Calu3 (cell line): ENCODE measurements around the gene SPINK8. TPM values are rescaled to one million over a fixed set of nuclear protein-coding genes. Genes with fewer than 3 reads are reported as not detected.
A peak's percentile ranks its signal among the peaks of the same experiment; 100 is the strongest.

Experiments
- BruUV-seq: library from RNA; stranded (reverse); fragments of 400-500 nt; replicated peaks from 2 replicates; lab custom pipeline; 2021; lab: Mats Ljungman, UMichigan
- CTCF ChIA-PET: fragments of 300-600 bp; sonication (Branson Sonifier 250); formaldehyde crosslinking; loops from one replicate; lab custom pipeline; 2022; ENCODE audit warnings: antibody characterized with exemption; lab: Charles Lee
- DNase-seq: peaks from one replicate; pipeline ENCODE4 v3.0.0; 2022
- H3K27ac Mint-ChIP-seq: one replicate; pipeline ENCODE4 v1.8.0; 2022; ENCODE audit warnings: mixed read lengths; ENCODE audit not compliant: unreplicated experiment
- H3K27me3 Mint-ChIP-seq: one replicate; pipeline ENCODE4 v1.8.0; 2022; ENCODE audit warnings: mixed read lengths; ENCODE audit not compliant: unreplicated experiment
- H3K36me3 Mint-ChIP-seq: one replicate; pipeline ENCODE4 v1.8.0; 2022; ENCODE audit warnings: mild to moderate bottlenecking, moderate library complexity, mixed read lengths; ENCODE audit not compliant: insufficient read depth, unreplicated experiment
- H3K4me1 Mint-ChIP-seq: one replicate; pipeline ENCODE4 v1.8.0; 2022; ENCODE audit warnings: mild to moderate bottlenecking, low read depth, mixed read lengths; ENCODE audit not compliant: unreplicated experiment
- H3K4me3 Mint-ChIP-seq: one replicate; pipeline ENCODE4 v1.8.0; 2022; ENCODE audit warnings: mild to moderate bottlenecking, low read depth, moderate library complexity, mixed read lengths; ENCODE audit not compliant: unreplicated experiment
- H3K9me3 Mint-ChIP-seq: one replicate; pipeline ENCODE4 v1.8.0; 2022; ENCODE audit warnings: low read depth, mixed read lengths; ENCODE audit not compliant: unreplicated experiment
- intact Hi-C: fragments of 100-400 bp; cut with micrococcal nuclease; formaldehyde crosslinking; loops from one replicate; pipeline ENCODE4 v1.10.0; 2022; ENCODE audit not compliant: unreplicated experiment
- microRNA-seq: library from miRNA; unstranded; fragments of <30 nt; microRNA quantifications from one replicate; pipeline ENCODE4 v1.2.0, GENCODE V29; 2022
- total RNA-seq: library from RNA; stranded (reverse); gene quantifications from 2 replicates; pipeline ENCODE4 v1.2.3, GENCODE V29; 2022
- TF ChIP-seq, protein P1 (sequence below): fragments of 200-600 bp; IDR thresholded peaks from one replicate; pipeline ENCODE4 v1.8.0; 2022; ENCODE audit warnings: antibody characterized with exemption; ENCODE audit not compliant: unreplicated experiment

SPINK8 gene
- total RNA-seq, 1 experiment from 2014 or later, result not detected

DNA sequence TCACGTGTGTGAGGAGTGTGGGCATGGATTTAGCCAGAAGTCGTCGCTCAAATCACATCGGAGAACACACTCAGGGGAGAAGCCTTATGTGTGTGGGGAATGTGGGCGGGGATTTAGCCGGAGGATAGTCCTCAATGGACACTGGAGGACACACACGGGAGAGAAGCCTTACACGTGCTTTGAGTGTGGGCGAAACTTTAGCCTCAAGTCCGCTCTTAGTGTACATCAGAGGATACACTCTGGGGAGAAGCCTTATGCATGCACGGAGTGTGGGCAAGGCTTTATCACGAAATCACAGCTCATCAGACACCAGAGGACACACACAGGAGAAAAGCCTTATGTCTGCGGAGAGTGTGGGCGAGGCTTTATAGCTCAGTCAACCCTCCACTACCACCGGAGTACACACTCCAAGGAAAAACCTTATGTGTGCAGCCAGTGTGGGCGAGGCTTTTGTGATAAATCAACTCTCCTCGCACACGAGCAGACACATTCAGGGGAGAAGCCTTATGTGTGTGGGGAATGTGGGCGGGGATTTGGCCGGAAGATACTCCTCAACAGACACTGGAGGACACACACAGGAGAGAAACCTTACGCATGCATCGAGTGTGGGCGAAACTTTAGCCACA lies 64.4 kb downstream of the SPINK8 start:
- BruUV-seq, result no TSS peak
- no peaks in the 10 kb centered on the region for H3K9me3 Mint-ChIP-seq
- CTCF ChIA-PET, result interaction anchor here (0.9 to 3.0 kb wide), 5 partner anchors 33 to 171 kb away, joined by 3 to 32 read pairs (median 3); partner anchors contain the start of genes CCDC51 and TMA7

DNA sequence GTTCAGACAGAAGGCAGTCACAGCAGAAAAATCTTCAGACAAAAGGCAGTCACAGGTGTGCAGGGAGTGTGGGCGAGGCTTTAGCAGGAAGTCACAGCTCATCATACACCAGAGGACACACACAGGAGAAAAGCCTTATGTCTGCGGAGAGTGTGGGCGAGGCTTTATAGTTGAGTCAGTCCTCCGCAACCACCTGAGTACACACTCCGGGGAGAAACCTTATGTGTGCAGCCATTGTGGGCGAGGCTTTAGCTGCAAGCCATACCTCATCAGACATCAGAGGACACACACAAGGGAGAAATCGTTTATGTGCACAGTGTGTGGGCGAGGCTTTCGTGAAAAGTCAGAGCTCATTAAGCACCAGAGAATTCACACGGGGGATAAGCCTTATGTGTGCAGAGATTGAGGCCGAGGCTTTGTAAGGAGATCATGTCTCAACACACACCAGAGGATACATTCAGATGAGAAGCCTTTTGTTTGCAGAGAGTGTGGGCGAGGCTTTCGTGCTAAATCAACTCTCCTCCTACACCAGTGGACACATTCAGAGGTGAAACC lies 65.0 kb downstream of the SPINK8 start:
- Mint-ChIP-seq H3K4me3 (peak overlapping the region; percentile 57), H3K36me3 (peaks cover 13% of the 10 kb centered on the region), H3K27me3 (no peaks in the 10 kb centered on the region), H3K4me1 (peaks cover 33% of the 10 kb centered on the region), H3K9me3 (no peaks in the 10 kb centered on the region), H3K27ac (peak overlapping the region; percentile 84)
- CTCF ChIA-PET, result interaction anchor here (0.7 to 3.0 kb wide), 7 partner anchors 32 to 291 kb away, joined by 3 to 32 read pairs (median 3); partner anchors contain the start of genes CCDC51, PFKFB4 and TMA7
- TF ChIP-seq, protein P1, sequence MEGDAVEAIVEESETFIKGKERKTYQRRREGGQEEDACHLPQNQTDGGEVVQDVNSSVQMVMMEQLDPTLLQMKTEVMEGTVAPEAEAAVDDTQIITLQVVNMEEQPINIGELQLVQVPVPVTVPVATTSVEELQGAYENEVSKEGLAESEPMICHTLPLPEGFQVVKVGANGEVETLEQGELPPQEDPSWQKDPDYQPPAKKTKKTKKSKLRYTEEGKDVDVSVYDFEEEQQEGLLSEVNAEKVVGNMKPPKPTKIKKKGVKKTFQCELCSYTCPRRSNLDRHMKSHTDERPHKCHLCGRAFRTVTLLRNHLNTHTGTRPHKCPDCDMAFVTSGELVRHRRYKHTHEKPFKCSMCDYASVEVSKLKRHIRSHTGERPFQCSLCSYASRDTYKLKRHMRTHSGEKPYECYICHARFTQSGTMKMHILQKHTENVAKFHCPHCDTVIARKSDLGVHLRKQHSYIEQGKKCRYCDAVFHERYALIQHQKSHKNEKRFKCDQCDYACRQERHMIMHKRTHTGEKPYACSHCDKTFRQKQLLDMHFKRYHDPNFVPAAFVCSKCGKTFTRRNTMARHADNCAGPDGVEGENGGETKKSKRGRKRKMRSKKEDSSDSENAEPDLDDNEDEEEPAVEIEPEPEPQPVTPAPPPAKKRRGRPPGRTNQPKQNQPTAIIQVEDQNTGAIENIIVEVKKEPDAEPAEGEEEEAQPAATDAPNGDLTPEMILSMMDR, result no peak
- peak; percentile 74 for DNase-seq
- BruUV-seq, result TSS peak; percentile 27
- intact Hi-C loops, result no loop called here

More for the DNA sequence above, 64.4 kb downstream of the SPINK8 start:
- peaks cover 13% of the 10 kb centered on the region for H3K36me3 Mint-ChIP-seq
- no peak for DNase-seq
- TF ChIP-seq, protein P1, result no peak
- H3K27me3 Mint-ChIP-seq, result no peaks in the 10 kb centered on the region
- intact Hi-C loops, result no loop called here
- H3K4me3 Mint-ChIP-seq, result peak overlapping the region; percentile 57
- H3K27ac Mint-ChIP-seq, result peak overlapping the region; percentile 84
- H3K4me1 Mint-ChIP-seq, result peaks cover 33% of the 10 kb centered on the region

DNA sequence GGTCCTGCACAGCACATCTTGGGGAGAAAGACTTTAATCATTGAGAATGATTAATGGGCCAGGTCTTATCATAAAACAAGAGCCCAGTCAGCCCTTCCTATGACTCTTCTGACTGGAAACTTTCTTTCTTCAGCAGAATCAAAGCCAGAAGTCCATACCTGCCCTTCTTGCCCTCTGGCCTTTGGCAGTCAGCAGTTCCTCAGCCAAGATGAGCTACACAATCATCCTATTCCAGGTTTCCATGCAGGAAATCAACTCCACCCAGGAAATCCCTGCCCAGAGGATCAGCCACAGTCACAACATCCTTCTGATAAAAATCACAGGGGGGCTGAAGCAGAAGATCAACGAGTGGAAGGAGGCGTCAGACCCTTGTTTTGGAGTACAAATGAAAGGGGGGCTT lies 65.7 kb downstream of the SPINK8 start:
- TF ChIP-seq, protein P1, result no peak
- peak overlapping the region; percentile 84 for H3K27ac Mint-ChIP-seq
- peaks cover 13% of the 10 kb centered on the region for H3K36me3 Mint-ChIP-seq
- H3K27me3 Mint-ChIP-seq, result no peaks in the 10 kb centered on the region
- intact Hi-C loops, result no loop called here
- DNase-seq, result no peak
- CTCF ChIA-PET, result interaction anchor here (0.7 to 3.0 kb wide), 6 partner anchors 32 to 291 kb away, joined by 3 to 32 read pairs (median 3); partner anchors contain the start of genes CCDC51, PFKFB4 and TMA7
- H3K9me3 Mint-ChIP-seq, result no peaks in the 10 kb centered on the region
- no TSS peak for BruUV-seq
- H3K4me1 Mint-ChIP-seq, result peaks cover 29% of the 10 kb centered on the region
- H3K4me3 Mint-ChIP-seq, result peak overlapping the region; percentile 57

DNA sequence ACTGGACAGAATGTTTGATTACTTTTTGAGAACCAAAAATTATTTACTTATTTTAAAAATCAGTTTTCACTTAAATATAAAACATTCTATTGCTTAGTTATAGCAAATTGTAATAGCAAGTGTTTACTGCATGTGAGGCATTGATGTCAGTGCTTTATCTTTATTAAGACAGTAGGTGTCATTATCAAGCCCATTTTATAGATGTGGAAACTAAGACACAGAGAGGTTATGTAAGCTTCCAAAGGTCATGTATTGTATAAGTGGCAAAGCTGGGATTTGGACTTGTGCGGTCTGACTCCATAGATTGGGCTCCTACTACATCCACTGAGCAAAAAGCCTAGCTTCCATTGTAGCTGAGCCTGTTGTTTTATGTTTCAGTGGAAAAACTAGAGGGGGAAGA lies 74.9 kb downstream of the SPINK8 start:
- Mint-ChIP-seq H3K4me3 (no peak overlapping the region), H3K9me3 (no peaks in the 10 kb centered on the region), H3K27ac (no peak overlapping the region), H3K27me3 (no peaks in the 10 kb centered on the region), H3K36me3 (no peaks in the 10 kb centered on the region), H3K4me1 (no peaks in the 10 kb centered on the region)
- no TSS peak for BruUV-seq
- CTCF ChIA-PET, result no interaction called here
- TF ChIP-seq, protein P1, result no peak
- intact Hi-C loops, result no loop called here
- no peak for DNase-seq

Small RNA genes lying within 50 kb of the gene (microRNA-seq; reads per million reads assigned to microRNA genes)
- gene MIR2115, result not detected

Other genes with a start within 250 kb of the SPINK8 start
- gene CDC25A, start 145.2 kb downstream of the SPINK8 start, total RNA-seq, result 15.2 and 18.2 TPM in 2 replicates
- not detected in 2 replicates for gene CAMP, start 110.2 kb downstream of the SPINK8 start, total RNA-seq
- 8.0 and 8.3 TPM in 2 replicates for gene ZNF589, start 92.6 kb downstream of the SPINK8 start, total RNA-seq
- gene NME6, start 32.3 kb downstream of the SPINK8 start, total RNA-seq, result 28.2 and 30.2 TPM in 2 replicates
- not detected in 2 replicates for gene FBXW12, start 38.6 kb upstream of the SPINK8 start, total RNA-seq
- 174 and 175 TPM in 2 replicates for gene PLXNB1, start 96.4 kb upstream of the SPINK8 start, total RNA-seq
- gene CCDC51, start 106.5 kb upstream of the SPINK8 start, total RNA-seq, result 18.9 and 19.9 TPM in 2 replicates
- gene TMA7, start 106.6 kb upstream of the SPINK8 start, total RNA-seq, result 139 and 171 TPM in 2 replicates
- gene ATRIP, start 113.1 kb upstream of the SPINK8 start, total RNA-seq, result 12.5 and 13.7 TPM in 2 replicates
- 192 and 287 TPM in 2 replicates for gene SHISA5, start 170.5 kb upstream of the SPINK8 start, total RNA-seq
- 3.6 and 5.1 TPM in 2 replicates for gene PFKFB4, start 223.1 kb upstream of the SPINK8 start, total RNA-seq
- gene UCN2, start 230.1 kb upstream of the SPINK8 start, total RNA-seq, result 0.34 and 0.94 TPM in 2 replicates